NCI-H2196 (cell line): Measurements from ENCODE around the gene VSIG10L2.

ENCODE experiments used
- DNase-seq: peaks from one replicate; lab custom pipeline; 2025; ENCODE audit not compliant: unreplicated experiment; lab: John Stamatoyannopoulos, UW

VSIG10L2 gene

GRCh38 chr11:125929445-125930075 is 16.3 kb upstream of the VSIG10L2 start:
- no peak for DNase-seq

GRCh38 chr11:125930076-125930450 is 15.8 kb upstream of the VSIG10L2 start:
- DNase-seq = no peak

DNA sequence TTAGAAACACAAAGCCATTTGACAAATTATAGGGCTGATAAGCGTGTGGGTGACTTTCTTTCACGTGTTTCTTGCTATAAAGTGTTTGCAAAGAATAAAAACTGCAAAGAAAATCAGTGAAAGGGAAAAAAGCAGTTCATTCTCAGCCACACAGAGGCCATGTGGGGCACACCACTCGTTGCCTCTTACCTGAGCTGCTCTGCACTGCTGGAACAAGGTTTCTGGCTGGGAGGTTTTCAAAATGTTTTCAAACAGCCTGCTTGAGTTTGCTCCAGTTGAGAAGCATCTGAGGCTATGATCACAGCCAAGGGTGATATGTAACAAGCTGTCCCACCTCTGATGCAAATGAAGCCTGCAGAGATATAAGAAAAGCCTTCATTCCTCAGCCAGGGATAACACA is 14.7 kb upstream of the VSIG10L2 start:
- no peak for DNase-seq

GRCh38 chr11:125931668-125932067 is 14.2 kb upstream of the VSIG10L2 start:
- no peak for DNase-seq

DNA sequence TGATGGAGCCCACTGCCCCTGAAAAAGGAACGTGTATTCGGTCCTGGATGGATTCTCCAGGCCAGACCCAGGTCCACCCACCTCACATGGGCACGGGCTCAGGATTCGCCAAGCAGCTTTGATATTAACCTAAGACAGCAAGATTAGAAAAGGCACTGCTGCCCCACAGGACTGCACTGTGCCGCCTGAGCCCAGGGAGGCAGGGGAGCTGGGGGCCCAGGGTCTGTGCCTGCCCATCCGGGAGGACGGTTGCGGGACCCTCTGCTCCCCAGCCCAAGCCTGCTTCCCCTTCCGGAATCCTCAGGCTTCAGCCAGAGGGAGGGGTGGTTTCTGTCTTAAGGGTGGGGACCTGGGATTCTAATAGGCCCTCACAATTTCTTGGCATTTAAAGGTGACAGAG is 13.5 kb upstream of the VSIG10L2 start:
- no peak for DNase-seq

DNA sequence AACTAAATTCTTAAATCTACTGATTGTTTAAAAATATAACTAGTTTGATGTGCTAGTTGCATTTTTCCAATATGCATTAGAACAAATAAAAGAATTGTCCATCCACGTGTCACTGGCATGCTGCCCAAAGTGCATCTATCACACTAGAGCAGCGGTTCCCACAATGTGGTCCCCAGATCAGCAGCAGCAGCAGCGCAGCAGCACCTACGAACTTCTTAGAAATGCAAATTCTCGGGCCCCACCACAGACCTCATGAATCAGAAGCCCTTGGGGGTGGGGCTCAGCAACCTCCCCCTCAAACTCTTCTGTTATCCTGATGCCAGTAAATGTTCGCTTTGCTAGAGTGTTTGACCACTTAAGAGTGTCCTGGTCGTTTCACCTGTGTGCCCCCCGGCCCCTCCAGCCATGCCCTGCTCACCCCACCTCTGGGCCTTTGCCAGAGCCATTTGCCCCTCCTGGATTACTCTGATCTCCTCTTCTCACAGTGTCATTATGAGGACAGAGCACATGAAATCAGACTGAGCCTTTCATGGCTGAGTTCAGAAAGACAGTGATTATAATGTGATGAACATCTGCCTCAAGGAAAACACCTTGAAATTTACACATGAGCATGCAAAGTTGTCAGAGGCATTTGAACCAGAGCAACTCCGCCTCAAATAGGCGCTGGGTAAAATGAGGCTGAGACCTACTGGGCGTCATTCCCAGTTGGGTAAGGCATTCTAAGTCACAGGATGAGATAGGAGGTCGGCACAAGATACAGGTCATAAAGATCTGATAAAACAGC is 12.6 kb upstream of the VSIG10L2 start:
- no peak for DNase-seq

DNA sequence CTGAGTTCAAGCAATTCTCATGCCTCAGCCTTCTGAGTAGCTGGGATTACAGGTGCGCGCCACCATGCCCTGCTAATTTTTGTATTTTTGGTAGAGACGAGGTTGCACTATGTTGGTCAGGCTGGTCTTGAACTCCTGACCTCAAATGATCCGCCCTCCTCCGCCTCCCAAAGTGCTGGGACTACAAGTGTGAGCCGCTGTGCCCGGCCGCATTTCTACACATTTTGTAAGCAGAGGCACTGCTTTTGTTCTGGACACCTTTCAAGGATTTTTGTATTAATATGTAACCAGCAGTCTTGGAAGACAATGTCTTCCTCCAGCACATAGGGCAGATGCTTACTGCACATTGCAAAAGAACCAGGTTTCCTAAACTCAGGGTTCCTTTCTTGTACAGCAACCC is 11.4 kb upstream of the VSIG10L2 start:
- DNase-seq = no peak

DNA sequence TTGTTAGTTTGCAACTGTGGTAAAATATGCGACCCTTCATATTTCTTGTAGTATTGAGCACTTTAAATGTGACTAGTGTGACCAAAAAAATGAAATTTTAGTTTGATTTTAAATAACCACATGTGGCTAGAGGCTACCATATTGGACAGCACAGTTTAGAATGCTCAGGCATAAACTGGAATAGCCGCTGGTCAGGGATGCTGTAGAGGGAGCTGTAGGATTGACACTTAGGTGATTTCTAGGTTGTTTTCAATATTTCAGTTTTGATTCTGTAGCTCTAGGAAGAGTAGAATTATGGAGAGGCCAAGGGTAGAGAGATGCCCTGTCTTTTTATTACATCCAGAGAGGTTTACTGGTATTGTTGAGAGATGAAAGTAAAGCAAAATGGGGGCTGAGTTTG is 10.8 kb upstream of the VSIG10L2 start:
- DNase-seq = no peak

DNA sequence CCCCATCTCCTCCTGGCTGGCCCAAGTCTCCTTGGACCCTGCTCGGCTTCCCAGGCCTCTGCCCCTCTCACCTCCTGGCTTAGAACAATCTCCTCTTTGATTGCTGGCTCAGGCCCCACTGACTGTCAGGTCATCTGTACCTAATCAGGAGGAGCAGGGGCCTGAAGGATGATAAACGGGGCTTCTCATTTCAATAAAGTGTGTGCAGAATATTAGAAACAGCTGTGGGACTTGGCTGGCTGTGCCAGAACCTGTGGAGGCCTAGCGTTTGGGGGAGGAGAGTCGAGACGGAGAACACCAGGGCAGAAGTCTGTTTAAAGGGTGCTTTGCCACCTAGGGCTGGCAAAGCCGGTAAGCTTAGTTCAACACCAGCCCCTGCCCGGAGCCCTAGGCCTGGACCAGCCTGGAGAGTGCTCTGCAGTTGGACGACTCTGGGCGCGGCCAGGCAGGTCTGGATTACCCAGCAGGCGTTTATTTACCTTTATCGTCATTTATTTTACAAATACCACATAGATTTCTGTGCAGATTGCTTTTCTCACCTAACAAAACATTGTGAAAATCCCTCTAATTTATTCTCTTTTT is 10.1 kb upstream of the VSIG10L2 start:
- no peak for DNase-seq

DNA sequence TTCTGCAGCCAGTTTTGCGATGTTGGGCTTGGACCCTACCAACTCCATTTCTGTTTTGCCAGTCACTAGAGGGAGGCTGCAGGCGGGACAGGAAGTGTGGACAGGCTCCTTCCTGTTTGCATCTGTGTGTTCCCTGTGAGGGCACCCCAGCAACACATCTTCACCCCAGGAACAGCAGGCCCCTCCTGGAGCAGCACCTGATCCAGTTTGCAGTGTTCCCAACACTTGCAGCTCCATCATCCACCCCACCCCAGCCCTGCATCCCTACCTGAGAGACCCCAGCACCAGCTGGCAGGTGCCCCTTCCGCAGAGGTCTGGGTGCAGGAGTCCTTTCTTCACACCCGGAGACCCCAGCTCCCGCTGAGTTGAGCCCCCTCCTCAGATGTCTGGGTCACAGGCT is 7.4 kb upstream of the VSIG10L2 start:
- no peak for DNase-seq

GRCh38 chr11:125939081-125939521 is 6.7 kb upstream of the VSIG10L2 start:
- peak; percentile 23 for DNase-seq

- DNase-seq = no peak
These were observed 5.7 kb upstream of the VSIG10L2 start for GRCh38 chr11:125940145-125940544.

GRCh38 chr11:125941267-125941618 is 4.6 kb upstream of the VSIG10L2 start:
- DNase-seq = no peak

DNA sequence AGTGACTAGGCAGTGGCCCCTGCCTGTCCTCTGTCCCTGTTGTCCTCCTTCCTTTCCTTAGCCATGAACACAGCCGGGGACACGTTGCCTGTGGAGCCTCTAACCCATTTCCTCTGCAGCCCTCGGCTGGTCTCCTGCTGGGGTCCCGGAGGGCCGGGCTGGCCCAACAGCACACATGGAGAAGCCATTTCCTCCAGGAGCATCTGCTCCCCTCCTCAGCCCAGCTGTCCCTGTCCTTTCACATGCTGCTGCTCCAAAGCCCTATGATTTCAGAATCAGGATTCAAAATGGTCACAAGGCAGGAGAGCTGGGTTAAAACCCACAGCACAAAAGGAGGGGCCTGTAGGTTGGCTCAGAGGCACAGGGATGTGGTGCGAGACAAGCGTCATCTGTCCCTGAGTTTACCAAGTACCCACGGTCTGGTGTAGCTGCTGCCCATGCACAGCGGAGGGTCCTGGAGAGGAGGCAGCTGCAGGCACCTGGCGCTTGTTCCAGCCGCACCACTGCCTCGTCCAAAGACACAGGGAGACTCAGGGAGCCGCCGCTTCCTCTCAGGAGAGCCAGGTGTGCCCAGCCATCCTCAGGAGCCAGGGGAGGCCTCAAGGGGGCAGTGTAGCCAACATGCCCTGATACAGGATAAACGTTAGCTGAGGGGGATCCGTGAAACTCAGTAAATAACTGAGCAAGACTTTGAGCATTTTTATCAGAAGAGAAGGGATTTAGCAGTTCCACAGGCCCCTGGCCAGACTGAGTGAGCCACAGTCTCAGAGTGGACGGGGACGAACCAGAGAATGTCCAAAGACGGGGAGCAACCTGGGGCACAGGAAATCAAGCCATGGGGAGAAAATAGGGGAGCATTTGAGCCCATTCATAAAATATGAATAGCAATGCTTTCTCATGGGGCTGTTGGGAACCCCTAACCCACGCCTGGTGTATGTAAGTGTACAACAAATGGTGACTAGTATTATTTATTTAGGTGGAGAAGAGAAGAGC is 3.9 kb upstream of the VSIG10L2 start:
- DNase-seq = peak; percentile 88

DNA sequence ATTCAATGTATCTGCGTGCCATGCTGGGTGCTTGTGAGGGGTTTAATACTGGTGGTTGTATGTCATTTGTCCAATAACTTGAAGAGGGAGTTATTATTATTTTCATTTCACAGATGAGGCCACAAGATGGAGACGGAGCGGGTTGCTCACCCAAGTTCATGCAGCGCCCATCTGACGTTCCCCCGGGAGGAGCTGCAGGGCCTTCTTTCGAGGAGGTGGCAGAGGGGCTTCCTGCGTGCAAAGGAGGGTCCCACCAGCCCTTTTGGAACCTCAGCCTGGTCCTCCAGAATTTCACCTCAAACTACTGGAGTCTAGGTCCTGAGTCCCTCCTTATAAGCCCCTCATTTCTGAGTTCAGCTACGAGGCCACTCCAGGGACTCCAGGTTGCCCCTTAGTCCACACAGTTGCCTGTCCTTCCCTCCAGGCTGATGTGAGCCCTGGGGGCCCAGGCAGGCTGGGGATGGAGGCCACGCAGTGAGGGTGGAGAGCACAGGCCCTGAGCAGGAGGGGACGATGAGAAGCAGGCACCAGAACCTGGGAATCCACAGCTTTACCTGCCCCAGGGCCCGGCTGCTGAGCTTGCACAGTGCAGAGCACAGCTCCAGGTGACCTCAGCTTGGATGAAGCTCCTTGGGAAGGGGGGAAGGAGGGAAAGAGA is 2.9 kb upstream of the VSIG10L2 start:
- no peak for DNase-seq

DNA sequence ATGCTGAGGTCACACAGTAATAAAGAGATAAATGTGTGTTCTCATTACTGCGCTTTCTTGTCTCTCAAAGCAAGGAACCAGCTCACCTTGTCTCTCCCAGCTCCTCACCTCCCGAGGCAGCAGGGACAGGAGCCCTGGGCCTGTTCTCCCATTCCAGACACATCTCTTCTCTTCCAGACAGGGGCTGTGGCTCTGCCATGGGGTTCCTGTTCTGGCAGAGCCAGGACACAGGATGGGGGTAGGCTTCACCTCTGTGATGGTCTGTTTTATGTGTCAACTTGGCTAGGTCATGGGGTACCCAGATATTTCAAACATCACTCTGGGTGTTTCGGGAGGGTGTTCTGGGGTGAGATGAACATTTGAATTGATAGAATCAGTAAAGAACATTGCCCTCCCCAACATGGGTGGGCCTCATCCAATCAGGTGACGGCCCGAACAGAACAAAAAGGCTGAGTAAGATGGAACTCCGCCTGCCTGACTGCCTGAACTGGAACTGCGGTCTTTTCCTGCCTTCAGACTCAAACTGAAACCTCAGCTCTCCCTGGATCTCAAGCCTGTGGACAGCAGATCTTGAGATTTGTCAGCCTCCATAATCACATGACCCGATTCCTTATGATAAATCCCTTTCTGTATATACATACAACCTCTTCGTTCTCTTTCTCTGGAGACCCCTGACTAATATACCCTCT is 2.0 kb upstream of the VSIG10L2 start:
- no peak for DNase-seq

- DNase-seq = no peak
These were observed 1.4 kb upstream of the VSIG10L2 start for GRCh38 chr11:125944350-125945010.

GRCh38 chr11:125945011-125945796 is 640 bp upstream of the VSIG10L2 start:
- no peak for DNase-seq
